ENCODE measurements around the gene LRG1. TPM values are rescaled to one million over a fixed set of nuclear protein-coding genes. Genes with fewer than 3 reads are reported as not detected.

The LRG1 gene
- total and polyA plus RNA-seq, 4 experiments from 2014 or later, result 0.09 to 0.17 TPM; not detected in 2

- Histone ChIP-seq H3K9me3 (ENCODE audit: control insufficient read depth in 1 of 2, low read length in 2 of 2) (no peaks in the 10 kb centered on the region), H3K27ac (ENCODE audit: low read depth, low read length) (no peak overlapping the region), H3K27me3 (ENCODE audit: insufficient read depth, low read length) (no peaks in the 10 kb centered on the region), H3K4me3 (ENCODE audit: low read length in 2 of 2) (no peak overlapping the region), H3K36me3 (ENCODE audit: insufficient read depth, low read length) (no peaks in the 10 kb centered on the region), H3K4me1 (ENCODE audit: insufficient read depth, low read length) (no peaks in the 10 kb centered on the region)
- no peak overlapping the region for H3K27ac Mint-ChIP-seq
- intact Hi-C loops (cut with micrococcal nuclease), result no loop called here
- peaks cover 6 to 7% of the 10 kb centered on the region in 2 donors for H3K27me3 Mint-ChIP-seq
- no peak overlapping the region for H3K4me3 Mint-ChIP-seq
- peaks cover 0 to 3% (median 0%) of the 10 kb centered on the region in 8 donors for H3K9me3 Mint-ChIP-seq
- POLR2A ChIA-PET (ENCODE audit: partially characterized antibody), result no interaction called here
- no peak for DNase-seq
- CTCF ChIA-PET (ENCODE audit: partially characterized antibody), result interaction anchor here (0.9 kb wide), 1 partner anchor 80 kb away, joined by 5 read pairs; no protein-coding TSS in a partner anchor
- no peaks in the 10 kb centered on the region for H3K36me3 Mint-ChIP-seq
- peaks cover 0 to 5% (median 1%) of the 10 kb centered on the region in 4 donors for H3K4me1 Mint-ChIP-seq
Observed at GRCh38 chr19:4556597-4557127, 16.8 kb upstream of the LRG1 start.

GRCh38 chr19:4555657-4556561 is 16.1 kb upstream of the LRG1 start:
- no peak for DNase-seq
- intact Hi-C loops (cut with micrococcal nuclease), result no loop called here
- POLR2A ChIA-PET (ENCODE audit: partially characterized antibody), result no interaction called here

GRCh38 chr19:4554717-4555116 is 14.9 kb upstream of the LRG1 start:
- Mint-ChIP-seq H3K27ac (no peak overlapping the region), H3K4me3 (no peak overlapping the region), H3K27me3 (peaks cover 9% of the 10 kb centered on the region in 2 donors), H3K4me1 (peaks cover 0 to 5% (median 1%) of the 10 kb centered on the region in 4 donors), H3K9me3 (peaks cover 0 to 3% (median 0%) of the 10 kb centered on the region in 8 donors), H3K36me3 (no peaks in the 10 kb centered on the region)
- Histone ChIP-seq H3K9me3 (ENCODE audit: control insufficient read depth in 1 of 2, low read length in 2 of 2) (no peaks in the 10 kb centered on the region), H3K27ac (ENCODE audit: low read depth, low read length) (no peak overlapping the region), H3K4me3 (ENCODE audit: low read length in 2 of 2) (no peak overlapping the region), H3K4me1 (ENCODE audit: insufficient read depth, low read length) (no peaks in the 10 kb centered on the region), H3K36me3 (ENCODE audit: insufficient read depth, low read length) (no peaks in the 10 kb centered on the region), H3K27me3 (ENCODE audit: insufficient read depth, low read length) (no peaks in the 10 kb centered on the region)
- ChIA-PET CTCF (ENCODE audit: partially characterized antibody) (no interaction called here), POLR2A (ENCODE audit: partially characterized antibody) (no interaction called here)
- no peak for DNase-seq
- intact Hi-C loops (cut with micrococcal nuclease), result no loop called here

More at GRCh38 chr19:4555657-4556561, 16.1 kb upstream of the LRG1 start:
- no peaks in the 10 kb centered on the region for H3K36me3 Mint-ChIP-seq
- no peak overlapping the region for H3K4me3 Mint-ChIP-seq
- Histone ChIP-seq H3K4me1 (ENCODE audit: insufficient read depth, low read length) (no peaks in the 10 kb centered on the region), H3K27me3 (ENCODE audit: insufficient read depth, low read length) (no peaks in the 10 kb centered on the region), H3K36me3 (ENCODE audit: insufficient read depth, low read length) (no peaks in the 10 kb centered on the region), H3K27ac (ENCODE audit: low read depth, low read length) (no peak overlapping the region), H3K9me3 (ENCODE audit: control insufficient read depth in 1 of 2, low read length in 2 of 2) (no peaks in the 10 kb centered on the region), H3K4me3 (ENCODE audit: low read length in 2 of 2) (no peak overlapping the region)
- peaks cover 6 to 7% of the 10 kb centered on the region in 2 donors for H3K27me3 Mint-ChIP-seq
- CTCF ChIA-PET (ENCODE audit: partially characterized antibody), result no interaction called here
- H3K9me3 Mint-ChIP-seq, result peaks cover 0 to 3% (median 0%) of the 10 kb centered on the region in 8 donors
- H3K27ac Mint-ChIP-seq, result peak overlapping the region in 1 of 7 donors; percentile 30
- peaks cover 0 to 5% (median 1%) of the 10 kb centered on the region in 4 donors for H3K4me1 Mint-ChIP-seq

GRCh38 chr19:4553775-4554174 is 13.9 kb upstream of the LRG1 start:
- intact Hi-C loops (cut with micrococcal nuclease), result no loop called here

GRCh38 chr19:4553092-4553695 is 13.4 kb upstream of the LRG1 start:
- no peak overlapping the region for H3K4me3 ChIP-seq (ENCODE audit: low read length in 2 of 2)
- H3K27ac ChIP-seq (ENCODE audit: low read depth, low read length), result no peak overlapping the region
- no peaks in the 10 kb centered on the region for H3K27me3 ChIP-seq (ENCODE audit: insufficient read depth, low read length)
- H3K4me3 Mint-ChIP-seq, result no peak overlapping the region
- peak overlapping the region in 2 of 7 donors; percentile 23 to 33 for H3K27ac Mint-ChIP-seq
- H3K36me3 ChIP-seq (ENCODE audit: insufficient read depth, low read length), result no peaks in the 10 kb centered on the region
- CTCF ChIA-PET (ENCODE audit: partially characterized antibody), result no interaction called here
- intact Hi-C loops (cut with micrococcal nuclease), result no loop called here
- no peaks in the 10 kb centered on the region for H3K4me1 ChIP-seq (ENCODE audit: insufficient read depth, low read length)
- peaks cover 0 to 3% (median 0%) of the 10 kb centered on the region in 8 donors for H3K9me3 Mint-ChIP-seq
- H3K27me3 Mint-ChIP-seq, result peaks cover 7 to 9% of the 10 kb centered on the region in 2 donors
- POLR2A ChIA-PET (ENCODE audit: partially characterized antibody), result no interaction called here
- no peaks in the 10 kb centered on the region for H3K36me3 Mint-ChIP-seq
- no peaks in the 10 kb centered on the region for H3K9me3 ChIP-seq (ENCODE audit: control insufficient read depth in 1 of 2, low read length in 2 of 2)
- DNase-seq, result no peak
- H3K4me1 Mint-ChIP-seq, result peaks cover 0 to 5% (median 1%) of the 10 kb centered on the region in 4 donors

More at GRCh38 chr19:4553775-4554174, 13.9 kb upstream of the LRG1 start:
- POLR2A ChIA-PET (ENCODE audit: partially characterized antibody), result no interaction called here
- no peaks in the 10 kb centered on the region for H3K9me3 ChIP-seq (ENCODE audit: control insufficient read depth in 1 of 2, low read length in 2 of 2)
- H3K4me1 ChIP-seq (ENCODE audit: insufficient read depth, low read length), result no peaks in the 10 kb centered on the region
- peak overlapping the region in 1 of 7 donors; percentile 50 for H3K27ac Mint-ChIP-seq
- CTCF ChIA-PET (ENCODE audit: partially characterized antibody), result no interaction called here
- H3K36me3 Mint-ChIP-seq, result no peaks in the 10 kb centered on the region
- no peaks in the 10 kb centered on the region for H3K27me3 ChIP-seq (ENCODE audit: insufficient read depth, low read length)
- peaks cover 7 to 9% of the 10 kb centered on the region in 2 donors for H3K27me3 Mint-ChIP-seq
- no peak overlapping the region for H3K27ac ChIP-seq (ENCODE audit: low read depth, low read length)
- peaks cover 0 to 3% (median 0%) of the 10 kb centered on the region in 8 donors for H3K9me3 Mint-ChIP-seq
- no peak overlapping the region for H3K4me3 Mint-ChIP-seq
- H3K36me3 ChIP-seq (ENCODE audit: insufficient read depth, low read length), result no peaks in the 10 kb centered on the region
- no peak overlapping the region for H3K4me3 ChIP-seq (ENCODE audit: low read length in 2 of 2)
- peaks cover 0 to 5% (median 1%) of the 10 kb centered on the region in 4 donors for H3K4me1 Mint-ChIP-seq
- DNase-seq, result no peak

GRCh38 chr19:4552525-4552819 is 12.6 kb upstream of the LRG1 start:
- CTCF ChIA-PET (ENCODE audit: partially characterized antibody), result no interaction called here
- Mint-ChIP-seq H3K4me1 (peaks cover 0 to 5% (median 1%) of the 10 kb centered on the region in 4 donors), H3K36me3 (no peaks in the 10 kb centered on the region), H3K9me3 (peaks cover 0 to 3% (median 0%) of the 10 kb centered on the region in 8 donors), H3K27ac (no peak overlapping the region), H3K4me3 (no peak overlapping the region), H3K27me3 (peaks cover 7 to 9% of the 10 kb centered on the region in 2 donors)
- Histone ChIP-seq H3K27ac (ENCODE audit: low read depth, low read length) (no peak overlapping the region), H3K36me3 (ENCODE audit: insufficient read depth, low read length) (no peaks in the 10 kb centered on the region), H3K27me3 (ENCODE audit: insufficient read depth, low read length) (no peaks in the 10 kb centered on the region), H3K4me1 (ENCODE audit: insufficient read depth, low read length) (no peaks in the 10 kb centered on the region), H3K4me3 (ENCODE audit: low read length in 2 of 2) (no peak overlapping the region), H3K9me3 (ENCODE audit: control insufficient read depth in 1 of 2, low read length in 2 of 2) (no peaks in the 10 kb centered on the region)
- POLR2A ChIA-PET (ENCODE audit: partially characterized antibody), result no interaction called here
- intact Hi-C loops (cut with micrococcal nuclease), result no loop called here
- no peak for DNase-seq

GRCh38 chr19:4550479-4551050 is 10.7 kb upstream of the LRG1 start:
- H3K4me1 ChIP-seq (ENCODE audit: insufficient read depth, low read length), result no peaks in the 10 kb centered on the region

More at GRCh38 chr19:4550479-4551050, 10.7 kb upstream of the LRG1 start:
- H3K27ac ChIP-seq (ENCODE audit: low read depth, low read length), result no peak overlapping the region
- Mint-ChIP-seq H3K9me3 (peaks cover 0 to 3% (median 0%) of the 10 kb centered on the region in 8 donors), H3K4me3 (no peak overlapping the region), H3K27me3 (peaks cover 7 to 9% of the 10 kb centered on the region in 2 donors), H3K4me1 (peaks cover 0 to 5% (median 1%) of the 10 kb centered on the region in 4 donors), H3K36me3 (no peaks in the 10 kb centered on the region), H3K27ac (no peak overlapping the region)
- ChIA-PET CTCF (ENCODE audit: partially characterized antibody) (no interaction called here), POLR2A (ENCODE audit: partially characterized antibody) (no interaction called here)
- no peaks in the 10 kb centered on the region for H3K9me3 ChIP-seq (ENCODE audit: control insufficient read depth in 1 of 2, low read length in 2 of 2)
- H3K4me3 ChIP-seq (ENCODE audit: low read length in 2 of 2), result no peak overlapping the region
- no peaks in the 10 kb centered on the region for H3K36me3 ChIP-seq (ENCODE audit: insufficient read depth, low read length)
- intact Hi-C loops (cut with micrococcal nuclease), result no loop called here
- H3K27me3 ChIP-seq (ENCODE audit: insufficient read depth, low read length), result no peaks in the 10 kb centered on the region
- DNase-seq, result no peak

All from CD4-positive, alpha-beta memory T cell (primary cell).